ENCODE measurements around the gene ARHGAP22. TPM values are rescaled to one million over a fixed set of nuclear protein-coding genes. Genes with fewer than 3 reads are reported as not detected.

The ARHGAP22 gene
- total RNA-seq, 4 donors from 2014 or later = 7.7 to 16.5 (median 14.3) TPM

DNA sequence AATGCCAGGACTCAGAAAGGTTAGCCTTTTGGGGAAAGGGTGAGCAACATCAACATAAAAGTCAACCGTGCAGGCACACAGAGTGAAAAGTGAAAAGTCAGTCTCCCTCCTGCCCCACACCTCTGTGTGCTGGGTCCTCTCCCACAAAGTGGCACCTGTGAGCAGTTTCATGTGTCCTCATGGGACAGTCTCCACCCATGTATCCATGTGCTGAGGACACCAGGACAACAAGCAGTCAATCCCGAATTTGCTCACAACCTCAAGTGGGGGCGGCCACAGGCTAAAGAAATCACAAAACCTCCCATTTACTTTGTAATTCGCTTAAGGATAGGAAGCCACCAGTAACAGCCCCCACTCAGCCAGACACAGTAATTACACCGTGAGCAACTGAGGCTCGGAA is 97.4 kb downstream of the ARHGAP22 start:
- Histone ChIP-seq H3K4me3 (no peak overlapping the region), H3K36me3 (no peaks in the 10 kb centered on the region), H3K27me3 (no peaks in the 10 kb centered on the region), H3K4me1 (peaks cover 0 to 14% (median 0%) of the 10 kb centered on the region in 4 donors), H3K27ac (no peak overlapping the region), H3K9me3 (no peaks in the 10 kb centered on the region)
- 72 to 73% methylated on average over 6 of the region's 6 CpGs for WGBS, 2 donors
- TF ChIP-seq EP300 (IDR thresholded peaks at IDR 0.05) = no peak
- TF ChIP-seq, protein P1, sequence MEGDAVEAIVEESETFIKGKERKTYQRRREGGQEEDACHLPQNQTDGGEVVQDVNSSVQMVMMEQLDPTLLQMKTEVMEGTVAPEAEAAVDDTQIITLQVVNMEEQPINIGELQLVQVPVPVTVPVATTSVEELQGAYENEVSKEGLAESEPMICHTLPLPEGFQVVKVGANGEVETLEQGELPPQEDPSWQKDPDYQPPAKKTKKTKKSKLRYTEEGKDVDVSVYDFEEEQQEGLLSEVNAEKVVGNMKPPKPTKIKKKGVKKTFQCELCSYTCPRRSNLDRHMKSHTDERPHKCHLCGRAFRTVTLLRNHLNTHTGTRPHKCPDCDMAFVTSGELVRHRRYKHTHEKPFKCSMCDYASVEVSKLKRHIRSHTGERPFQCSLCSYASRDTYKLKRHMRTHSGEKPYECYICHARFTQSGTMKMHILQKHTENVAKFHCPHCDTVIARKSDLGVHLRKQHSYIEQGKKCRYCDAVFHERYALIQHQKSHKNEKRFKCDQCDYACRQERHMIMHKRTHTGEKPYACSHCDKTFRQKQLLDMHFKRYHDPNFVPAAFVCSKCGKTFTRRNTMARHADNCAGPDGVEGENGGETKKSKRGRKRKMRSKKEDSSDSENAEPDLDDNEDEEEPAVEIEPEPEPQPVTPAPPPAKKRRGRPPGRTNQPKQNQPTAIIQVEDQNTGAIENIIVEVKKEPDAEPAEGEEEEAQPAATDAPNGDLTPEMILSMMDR (IDR thresholded peaks at IDR 0.05) = no peak
- no peak for TF ChIP-seq POLR2A (IDR thresholded peaks at IDR 0.05)
- no peak for DNase-seq (ENCODE audit: low spot score in 2 of 2)

DNA sequence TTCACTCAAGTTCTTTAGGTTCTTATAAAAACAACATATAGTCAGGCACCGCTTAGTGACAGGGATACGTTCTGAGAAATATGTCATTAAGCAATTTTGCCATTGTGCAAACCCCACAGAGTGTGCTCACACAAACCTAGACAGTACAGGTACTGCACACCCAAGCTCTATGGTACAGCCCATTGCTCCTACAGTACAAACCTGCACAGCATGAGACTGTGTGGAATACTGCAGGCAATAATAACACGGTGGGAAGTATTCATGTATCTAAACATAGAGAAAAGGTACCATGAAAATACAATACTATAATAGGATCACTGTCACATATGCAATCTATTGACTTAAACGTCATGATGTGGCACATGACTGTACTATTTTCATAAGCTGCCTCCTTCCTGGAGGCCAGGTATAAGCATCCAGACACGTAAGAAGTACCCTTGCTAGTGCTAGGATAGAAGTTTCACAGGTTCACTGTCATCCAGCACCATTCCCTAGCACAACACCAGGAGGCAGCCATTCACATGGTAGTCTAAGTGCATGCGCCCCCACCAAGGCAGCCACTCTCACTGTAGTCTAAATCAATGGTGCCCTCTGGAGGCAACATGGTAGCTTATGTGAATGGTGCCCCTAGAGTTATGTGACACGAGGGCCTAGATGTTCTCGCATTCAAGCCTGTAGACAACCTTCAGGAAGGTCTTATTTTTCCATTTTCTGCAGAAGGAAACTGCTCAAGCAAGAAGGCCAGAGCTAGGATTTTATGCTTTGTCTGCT is 98.5 kb downstream of the ARHGAP22 start:
- H3K4me1 ChIP-seq = peaks cover 0 to 14% (median 0%) of the 10 kb centered on the region in 4 donors
- no peak for DNase-seq (ENCODE audit: low spot score in 2 of 2)
- WGBS, 2 donors = 87 to 91% methylated on average over 8 of the region's 8 CpGs

DNA sequence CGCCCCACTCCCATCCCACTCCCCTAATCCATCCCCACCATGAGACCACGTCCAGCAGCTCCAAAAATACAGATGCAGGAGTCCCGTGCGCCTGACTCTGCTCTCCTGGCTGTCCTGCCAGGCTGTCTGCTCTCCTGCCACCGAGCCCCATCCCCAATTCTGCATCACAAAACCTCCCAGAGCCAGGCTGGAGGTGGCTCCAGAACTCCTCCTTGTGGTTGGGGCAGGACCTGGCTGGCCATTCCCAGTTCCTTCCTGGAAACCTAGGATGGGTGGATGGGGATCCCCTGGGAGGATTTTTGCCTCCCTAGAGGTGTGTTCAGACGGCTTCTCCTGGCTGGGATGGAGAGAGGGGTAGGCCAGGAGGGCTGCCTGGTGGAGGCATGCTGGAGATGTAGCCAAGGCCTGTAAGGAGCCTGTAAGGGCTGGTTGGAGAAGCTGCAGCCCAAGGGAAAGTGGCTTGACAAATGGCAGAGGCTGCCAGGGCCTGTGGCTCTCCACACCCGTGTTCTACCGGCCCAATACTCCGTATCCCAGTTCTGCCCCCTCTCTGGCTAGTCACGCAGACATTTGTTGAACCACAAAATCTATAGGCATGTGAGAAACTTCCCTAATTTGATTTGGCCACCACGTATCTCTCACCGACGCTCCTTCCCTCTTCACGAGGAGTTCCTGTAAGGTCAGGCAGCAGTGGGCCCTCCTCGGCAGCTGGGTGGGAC is 99.3 kb downstream of the ARHGAP22 start:
- 73 to 80% methylated on average over 15 of the region's 15 CpGs for WGBS, 2 donors
- Histone ChIP-seq H3K27me3 (no peaks in the 10 kb centered on the region), H3K36me3 (no peaks in the 10 kb centered on the region), H3K9me3 (no peaks in the 10 kb centered on the region), H3K4me3 (no peak overlapping the region), H3K4me1 (peaks cover 0 to 14% (median 0%) of the 10 kb centered on the region in 4 donors), H3K27ac (no peak overlapping the region)
- no peak for TF ChIP-seq POLR2A (IDR thresholded peaks at IDR 0.05)
- TF ChIP-seq EP300 (IDR thresholded peaks at IDR 0.05) = no peak
- TF ChIP-seq, protein P1 (IDR thresholded peaks at IDR 0.05) = no peak
- no peak for DNase-seq (ENCODE audit: low spot score in 2 of 2)

More for the DNA sequence above, 98.5 kb downstream of the ARHGAP22 start:
- Histone ChIP-seq H3K27ac (no peak overlapping the region), H3K27me3 (no peaks in the 10 kb centered on the region), H3K9me3 (no peaks in the 10 kb centered on the region), H3K36me3 (no peaks in the 10 kb centered on the region), H3K4me3 (no peak overlapping the region)
- no peak for TF ChIP-seq EP300 (IDR thresholded peaks at IDR 0.05)

DNA sequence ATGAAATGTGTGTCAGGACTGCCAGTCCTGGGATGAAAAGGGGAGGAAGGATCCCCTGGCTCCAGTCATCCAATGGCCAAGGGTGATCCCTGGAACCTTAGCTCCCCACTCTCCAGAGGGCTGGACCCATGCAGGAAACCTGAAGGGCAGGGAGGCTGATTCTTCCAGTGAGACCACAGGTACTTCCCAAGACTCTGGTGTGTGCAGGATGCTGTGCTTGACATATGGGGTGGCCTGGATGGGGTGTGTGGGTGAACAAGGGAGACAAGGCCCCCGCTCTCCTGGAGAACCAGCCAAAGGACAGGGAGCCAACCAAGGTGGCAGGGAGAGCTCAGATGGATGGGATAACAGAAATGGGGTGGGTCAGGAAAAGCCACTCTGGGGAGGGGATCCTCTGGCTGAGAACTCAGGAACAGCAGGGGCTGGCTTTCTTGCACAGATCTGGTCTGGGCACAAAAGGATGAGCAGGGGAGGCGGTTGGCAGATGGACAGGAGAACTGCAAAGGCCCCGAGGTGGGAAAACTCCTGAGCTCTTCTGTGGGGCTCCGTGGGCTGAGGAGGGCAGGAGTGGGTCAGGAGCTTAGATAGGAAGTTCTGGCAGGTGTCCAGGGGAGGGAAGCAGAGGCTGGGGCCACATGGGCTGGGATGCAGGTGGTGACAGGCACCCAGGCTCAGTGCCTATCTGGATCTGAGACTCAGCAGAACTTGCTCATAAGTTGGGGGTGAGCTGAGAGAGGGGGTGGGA is 100.6 kb downstream of the ARHGAP22 start:
- TF ChIP-seq EP300 (IDR thresholded peaks at IDR 0.05) (no peak), POLR2A (IDR thresholded peaks at IDR 0.05) (no peak)
- TF ChIP-seq, protein P1 (IDR thresholded peaks at IDR 0.05) = no peak
- Histone ChIP-seq H3K4me1 (peaks cover 0 to 12% (median 0%) of the 10 kb centered on the region in 4 donors), H3K9me3 (no peaks in the 10 kb centered on the region), H3K4me3 (no peak overlapping the region), H3K27me3 (no peaks in the 10 kb centered on the region), H3K27ac (no peak overlapping the region), H3K36me3 (no peaks in the 10 kb centered on the region)
- 71 to 78% methylated on average over 4 of the region's 4 CpGs for WGBS, 2 donors
- no peak for DNase-seq (ENCODE audit: low spot score in 2 of 2)

DNA sequence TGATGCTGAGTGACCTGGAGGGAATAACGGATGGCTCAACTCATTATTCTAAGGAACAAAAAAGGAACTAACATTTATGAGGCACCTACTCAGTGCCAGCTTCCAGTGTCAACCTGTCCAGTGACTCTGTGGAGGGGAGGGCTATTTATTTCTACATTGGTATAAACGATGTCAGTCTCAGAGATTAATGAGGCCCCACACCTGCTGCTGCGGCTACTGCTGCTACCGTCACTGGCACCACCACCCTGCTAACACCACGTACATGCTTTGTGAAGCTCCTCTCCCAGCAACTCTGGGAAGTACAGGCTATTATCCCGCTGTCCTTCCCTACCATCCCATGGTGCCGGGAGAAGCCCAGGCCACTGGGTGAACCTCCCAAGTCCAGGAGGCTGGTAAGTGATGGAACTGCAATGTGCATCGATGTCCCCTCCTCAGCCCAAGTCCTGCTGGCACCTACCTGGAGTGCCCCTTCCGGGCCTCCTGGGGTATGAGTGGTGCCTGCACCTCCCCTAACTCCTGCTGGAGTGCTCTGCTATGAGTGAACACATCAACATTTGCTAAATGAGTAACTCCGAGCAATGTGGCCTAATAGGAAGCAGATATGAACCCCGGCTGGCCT is 101.5 kb downstream of the ARHGAP22 start:
- Histone ChIP-seq H3K4me1 (peaks cover 0 to 3% (median 0%) of the 10 kb centered on the region in 4 donors), H3K4me3 (no peak overlapping the region), H3K9me3 (no peaks in the 10 kb centered on the region), H3K27me3 (no peaks in the 10 kb centered on the region), H3K27ac (no peak overlapping the region), H3K36me3 (no peaks in the 10 kb centered on the region)
- no peak for TF ChIP-seq EP300 (IDR thresholded peaks at IDR 0.05)
- TF ChIP-seq, protein P1 (IDR thresholded peaks at IDR 0.05) = no peak
- TF ChIP-seq POLR2A (IDR thresholded peaks at IDR 0.05) = no peak
- DNase-seq (ENCODE audit: low spot score in 2 of 2) = no peak
- WGBS, 2 donors = 89 to 92% methylated on average over 11 of the region's 11 CpGs

Measured in tibial nerve (tissue), 4 donors.